ENCODE measurements around the gene MGAT4B.

The MGAT4B gene

DNA sequence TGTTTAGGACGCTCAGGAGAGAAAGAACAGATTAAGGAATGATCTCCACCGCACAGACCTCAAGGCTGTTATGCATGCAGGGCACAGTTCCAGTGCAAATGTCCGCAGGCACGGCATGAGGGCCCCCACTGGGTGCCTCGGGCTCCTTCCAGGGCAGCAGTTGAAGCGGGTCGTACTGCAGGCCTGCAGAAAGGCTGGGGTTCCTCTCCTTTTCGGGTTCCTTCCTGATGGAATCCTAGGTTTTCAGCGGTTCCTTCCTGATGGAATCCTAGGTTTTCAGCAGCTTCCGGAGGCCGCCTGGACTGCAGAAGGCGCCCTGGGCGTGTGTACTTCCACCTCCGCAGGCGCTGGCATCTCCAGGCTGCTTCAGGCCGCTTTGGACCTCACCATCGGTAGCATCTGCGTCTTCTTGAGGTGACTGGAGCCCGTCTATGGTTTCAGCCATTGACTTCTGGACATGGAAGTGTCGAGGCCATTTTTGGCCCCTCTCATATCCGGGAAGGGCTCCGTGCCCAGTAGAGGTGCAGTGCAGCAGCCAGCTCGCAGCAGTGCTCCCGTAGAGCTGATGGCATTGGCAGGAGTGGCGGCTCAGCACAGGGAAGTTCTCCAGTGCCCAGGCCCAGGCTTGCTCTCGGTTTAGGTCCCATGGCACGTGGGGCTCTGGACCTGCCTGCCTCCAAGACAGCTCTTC, 5.6 kb upstream of the MGAT4B start:
- Histone ChIP-seq H3K9me3 (no peaks in the 10 kb centered on the region), H3K36me3 (replicated peaks) (peaks cover 36% of the 10 kb centered on the region), H3K27me3 (ENCODE audit: low read depth) (no peaks in the 10 kb centered on the region), H3K4me1 (peaks cover 3% of the 10 kb centered on the region; the same call in 1 of the 2 replicates), H3K4me3 (no peak overlapping the region)
- in situ Hi-C loops (cut with MboI; ENCODE audit: low sequenced_read_pairs): no loop called here
- DNase-seq (ENCODE audit: low spot score in 2 of 2): no peak

DNA sequence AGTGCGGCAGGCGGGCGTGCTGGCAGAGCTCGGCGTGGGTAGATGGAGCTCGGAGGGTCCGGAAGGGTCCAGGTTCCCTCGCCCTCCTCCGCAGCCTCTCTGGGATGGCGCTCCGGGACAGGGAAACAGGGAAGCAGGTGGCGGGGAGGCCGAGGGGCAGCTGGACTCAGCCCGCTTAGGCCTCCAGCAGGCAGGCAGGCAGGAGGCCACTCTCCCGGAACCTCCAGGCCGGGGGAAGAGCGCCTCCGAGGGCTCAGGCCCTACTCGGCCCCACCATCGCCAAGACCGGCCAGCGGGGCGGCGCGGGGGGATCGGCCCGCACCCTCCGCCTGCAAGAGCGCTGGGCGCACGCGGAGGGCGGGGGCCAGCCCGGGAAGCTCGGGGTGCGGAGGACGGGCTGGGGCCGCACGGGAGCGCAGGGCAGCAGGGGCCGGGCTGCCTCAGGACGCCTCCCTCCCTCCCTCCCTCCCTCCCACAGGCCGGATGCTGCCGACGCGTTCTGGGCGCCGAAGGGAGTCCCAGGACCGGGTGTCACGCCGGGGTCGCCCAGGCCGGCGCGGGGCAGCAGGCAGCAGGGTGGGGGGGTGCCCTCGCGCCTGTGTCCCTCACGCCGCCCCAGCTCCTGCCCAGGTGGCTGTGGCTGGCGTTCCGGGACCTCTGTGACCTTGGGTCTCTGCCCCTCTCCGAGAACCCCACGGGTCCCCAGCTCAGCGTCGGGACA, 977 bp downstream of the MGAT4B start:
- peak in 1 of 2 experiments; percentile 36 for DNase-seq (ENCODE audit: low spot score in 2 of 2)
- H3K4me3 ChIP-seq: peak overlapping the region; percentile 75
- no peaks in the 10 kb centered on the region for H3K27me3 ChIP-seq (ENCODE audit: low read depth)
- in situ Hi-C loops (cut with MboI; ENCODE audit: low sequenced_read_pairs): no loop called here
- peaks cover 8% of the 10 kb centered on the region for H3K4me1 ChIP-seq
- no peaks in the 10 kb centered on the region for H3K9me3 ChIP-seq
- H3K36me3 ChIP-seq (replicated peaks): peaks cover 17% of the 10 kb centered on the region

DNA sequence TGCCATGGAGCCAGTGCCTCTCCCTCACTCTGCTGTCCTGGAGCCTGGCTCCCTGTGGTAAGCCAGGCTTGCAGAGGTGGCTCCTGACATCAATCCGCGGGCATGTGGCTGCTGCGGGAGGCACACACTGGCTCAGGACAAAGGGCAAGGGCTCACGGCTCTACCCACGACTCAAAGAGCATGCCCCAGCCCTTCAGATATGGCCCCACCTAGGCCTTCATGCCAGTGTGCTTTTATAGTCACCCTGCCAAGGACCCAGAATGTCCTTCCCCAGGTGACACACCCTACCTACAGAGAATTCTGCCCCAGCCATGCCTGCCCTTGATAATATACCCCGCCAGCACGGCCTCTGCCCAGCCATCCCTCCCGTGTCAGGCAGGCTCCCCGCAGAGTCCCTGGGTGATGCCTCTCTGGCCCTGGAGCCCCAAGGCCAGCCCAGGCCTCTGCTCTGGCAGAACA, 1.6 kb downstream of the MGAT4B start:
- peak overlapping the region; percentile 75 for H3K4me3 ChIP-seq
- H3K9me3 ChIP-seq: no peaks in the 10 kb centered on the region
- peaks cover 20% of the 10 kb centered on the region for H3K36me3 ChIP-seq (replicated peaks)
- in situ Hi-C loops (cut with MboI; ENCODE audit: low sequenced_read_pairs): no loop called here
- DNase-seq (ENCODE audit: low spot score in 2 of 2): no peak
- no peaks in the 10 kb centered on the region for H3K27me3 ChIP-seq (ENCODE audit: low read depth)
- H3K4me1 ChIP-seq: peaks cover 8% of the 10 kb centered on the region

- no peak for DNase-seq (ENCODE audit: low spot score in 2 of 2)
- Histone ChIP-seq H3K27me3 (ENCODE audit: low read depth) (no peaks in the 10 kb centered on the region), H3K36me3 (replicated peaks) (peaks cover 26% of the 10 kb centered on the region), H3K4me3 (peak overlapping the region; percentile 75), H3K9me3 (no peaks in the 10 kb centered on the region), H3K4me1 (peaks cover 8% of the 10 kb centered on the region)
- in situ Hi-C loops (cut with MboI; ENCODE audit: low sequenced_read_pairs): no loop called here
Measured at GRCh38 chr5:179804555-179804947, 2.1 kb downstream of the MGAT4B start.

DNA sequence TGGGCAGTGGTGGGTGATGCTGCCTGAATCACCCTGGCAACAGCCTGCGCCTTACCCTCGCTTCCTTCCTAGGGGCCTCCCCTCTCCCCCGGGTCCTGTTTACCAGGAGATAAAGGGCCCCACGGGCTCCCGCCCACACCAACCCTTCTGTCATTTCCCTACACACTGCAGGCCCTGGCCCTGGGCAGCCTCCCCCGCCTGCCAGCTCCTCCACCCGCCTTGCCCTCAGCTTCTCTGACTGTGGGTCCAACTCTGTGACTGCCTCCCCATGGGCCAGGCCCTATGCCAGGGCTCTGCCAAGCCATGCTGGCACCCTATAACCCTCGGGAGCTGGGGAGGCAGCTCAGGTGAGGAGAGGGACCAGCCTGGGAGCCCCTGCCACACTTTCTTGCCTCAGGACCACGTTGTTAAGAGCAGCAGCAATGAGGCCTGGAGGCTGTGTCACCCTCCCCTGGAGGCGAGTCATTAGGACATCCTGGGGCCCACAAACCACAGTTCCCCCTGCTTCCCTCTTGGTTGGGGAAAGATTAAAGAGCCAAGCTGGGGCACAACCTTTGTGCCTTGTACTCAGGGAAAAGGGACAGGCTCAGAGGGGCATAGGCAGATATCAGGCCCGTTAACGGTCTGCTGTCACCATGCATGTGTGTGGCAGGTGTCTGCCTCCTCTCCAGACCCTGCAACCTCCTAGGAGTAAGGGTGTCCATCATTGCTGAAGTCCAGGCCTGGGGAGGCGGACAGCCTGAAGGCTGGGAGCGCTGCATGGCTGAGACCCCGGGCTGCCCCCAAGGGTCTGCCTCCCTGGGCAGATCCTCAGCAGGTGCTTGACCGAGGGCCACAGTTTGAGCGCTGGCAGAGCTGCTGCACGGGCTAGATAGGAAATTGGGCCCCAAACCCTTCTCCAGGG, 2.8 kb downstream of the MGAT4B start:
- peaks cover 32% of the 10 kb centered on the region for H3K36me3 ChIP-seq (replicated peaks)
- H3K9me3 ChIP-seq: no peaks in the 10 kb centered on the region
- H3K4me3 ChIP-seq: no peak overlapping the region
- no peaks in the 10 kb centered on the region for H3K27me3 ChIP-seq (ENCODE audit: low read depth)
- in situ Hi-C loops (cut with MboI; ENCODE audit: low sequenced_read_pairs): no loop called here
- no peak for DNase-seq (ENCODE audit: low spot score in 2 of 2)
- peaks cover 8% of the 10 kb centered on the region for H3K4me1 ChIP-seq

GRCh38 chr5:179802950-179803562, 3.6 kb downstream of the MGAT4B start:
- H3K36me3 ChIP-seq (replicated peaks): peaks cover 40% of the 10 kb centered on the region
- no peak overlapping the region for H3K4me3 ChIP-seq
- peaks cover 5% of the 10 kb centered on the region for H3K4me1 ChIP-seq
- no peaks in the 10 kb centered on the region for H3K9me3 ChIP-seq
- no peak for DNase-seq (ENCODE audit: low spot score in 2 of 2)
- H3K27me3 ChIP-seq (ENCODE audit: low read depth): no peaks in the 10 kb centered on the region
- in situ Hi-C loops (cut with MboI; ENCODE audit: low sequenced_read_pairs): no loop called here

- in situ Hi-C loops (cut with MboI; ENCODE audit: low sequenced_read_pairs): no loop called here
- no peak overlapping the region for H3K4me3 ChIP-seq
- H3K27me3 ChIP-seq (ENCODE audit: low read depth): no peaks in the 10 kb centered on the region
- no peak for DNase-seq (ENCODE audit: low spot score in 2 of 2)
- H3K9me3 ChIP-seq: no peaks in the 10 kb centered on the region
- H3K36me3 ChIP-seq (replicated peaks): peaks cover 46% of the 10 kb centered on the region
- H3K4me1 ChIP-seq: peaks cover 5% of the 10 kb centered on the region
Measured at GRCh38 chr5:179802207-179802883, 4.3 kb downstream of the MGAT4B start.

- H3K27me3 ChIP-seq (ENCODE audit: low read depth): no peaks in the 10 kb centered on the region
- peak in 1 of 2 experiments; percentile 81 for DNase-seq (ENCODE audit: low spot score in 2 of 2)
- peaks cover 54% of the 10 kb centered on the region for H3K36me3 ChIP-seq (replicated peaks)
- peaks cover 6% of the 10 kb centered on the region for H3K4me1 ChIP-seq
- in situ Hi-C loops (cut with MboI; ENCODE audit: low sequenced_read_pairs): no loop called here
- no peaks in the 10 kb centered on the region for H3K9me3 ChIP-seq
- H3K4me3 ChIP-seq: no peak overlapping the region
Measured at GRCh38 chr5:179801304-179802206, 5.1 kb downstream of the MGAT4B start.

GRCh38 chr5:179800696-179801201, 5.9 kb downstream of the MGAT4B start:
- in situ Hi-C loops (cut with MboI; ENCODE audit: low sequenced_read_pairs): no loop called here
- Histone ChIP-seq H3K4me1 (peaks cover 9% of the 10 kb centered on the region), H3K4me3 (no peak overlapping the region), H3K36me3 (replicated peaks) (peaks cover 56% of the 10 kb centered on the region), H3K9me3 (no peaks in the 10 kb centered on the region), H3K27me3 (ENCODE audit: low read depth) (no peaks in the 10 kb centered on the region)
- no peak for DNase-seq (ENCODE audit: low spot score in 2 of 2)

GRCh38 chr5:179800071-179800695, 6.5 kb downstream of the MGAT4B start:
- Histone ChIP-seq H3K27me3 (ENCODE audit: low read depth) (no peaks in the 10 kb centered on the region), H3K4me1 (peaks cover 12% of the 10 kb centered on the region), H3K9me3 (no peaks in the 10 kb centered on the region), H3K36me3 (replicated peaks) (peaks cover 56% of the 10 kb centered on the region), H3K4me3 (no peak overlapping the region)
- in situ Hi-C loops (cut with MboI; ENCODE audit: low sequenced_read_pairs): no loop called here
- no peak for DNase-seq (ENCODE audit: low spot score in 2 of 2)

- H3K36me3 ChIP-seq (replicated peaks): peaks cover 50% of the 10 kb centered on the region
- in situ Hi-C loops (cut with MboI; ENCODE audit: low sequenced_read_pairs): no loop called here
- no peak overlapping the region for H3K4me3 ChIP-seq
- peaks cover 10% of the 10 kb centered on the region for H3K4me1 ChIP-seq
- no peak for DNase-seq (ENCODE audit: low spot score in 2 of 2)
- no peaks in the 10 kb centered on the region for H3K9me3 ChIP-seq
- no peaks in the 10 kb centered on the region for H3K27me3 ChIP-seq (ENCODE audit: low read depth)
Measured at GRCh38 chr5:179799644-179799973, 7.1 kb downstream of the MGAT4B start.
